Tibial nerve (tissue), 4 donors: ENCODE results near the gene UNC119.

Source experiments
- CTCF ChIP-seq, 5 experiments: fragments of 200-600 bp in 3 of 5; fragments of 450-650 bp in 2 of 5; sonication (generic) in 3 of 5; IDR thresholded peaks; one replicate each; pipeline ENCODE4 v1.5.1; 2016 to 2019; ENCODE audit warnings: antibody characterized with exemption in 5 of 5, mild to moderate bottlenecking in 3 of 5, moderate library complexity in 2 of 5
- EP300 ChIP-seq, 2 donors: sonication (generic); formaldehyde crosslinking; IDR thresholded peaks; one replicate each; pipeline ENCODE4 v1.6.1; 2017; ENCODE audit warnings: antibody characterized with exemption in 2 of 2, mild to moderate bottlenecking in 1 of 2
- POLR2A ChIP-seq, 2 donors: fragments of 450-650 bp; IDR thresholded peaks; one replicate each; pipeline ENCODE4 v1.6.1; 2017; ENCODE audit warnings: antibody characterized with exemption in 2 of 2, mild to moderate bottlenecking in 2 of 2, moderate library complexity in 2 of 2

GRCh38 chr17:28509789-28510188 lies 42.6 kb downstream of the UNC119 start:
- TF ChIP-seq CTCF (IDR thresholded peaks at IDR 0.05) (no peak), POLR2A (IDR thresholded peaks at IDR 0.05) (no peak), EP300 (IDR thresholded peaks at IDR 0.05) (no peak)
